Measurements from ENCODE around the gene NDUFB4.

The NDUFB4 gene

GRCh38 chr3:120587332-120587975 is 8.7 kb upstream of the NDUFB4 start (continued):
- TF ChIP-seq TSHZ2 (CRISPR knock-in tag; IDR thresholded peaks at IDR 0.05) (no peak), ZNF70 (CRISPR knock-in tag; IDR thresholded peaks at IDR 0.05) (no peak), TCF4 (CRISPR knock-in tag; IDR thresholded peaks at IDR 0.05; ENCODE audit: borderline replicate concordance) (no peak), ISL1 (CRISPR knock-in tag; IDR thresholded peaks at IDR 0.05) (no peak), POU6F1 (CRISPR knock-in tag; IDR thresholded peaks at IDR 0.05; ENCODE audit: borderline replicate concordance, low read depth) (no peak), ZFP30 (CRISPR knock-in tag; IDR thresholded peaks at IDR 0.05) (no peak)

- ATAC-seq: no peak
Measured at GRCh38 chr3:120595788-120596115, 384 bp upstream of the NDUFB4 start.

More at GRCh38 chr3:120595788-120596115, 384 bp upstream of the NDUFB4 start:
- TF ChIP-seq ZNF565 (CRISPR knock-in tag; conservative IDR thresholded peaks at IDR 0.05; ENCODE audit: low read depth) (no peak), OSR1 (CRISPR knock-in tag; IDR thresholded peaks at IDR 0.05) (no peak), ZNF70 (CRISPR knock-in tag; IDR thresholded peaks at IDR 0.05) (no peak), GLIS3 (CRISPR knock-in tag; IDR thresholded peaks at IDR 0.05) (no peak), TSHZ2 (CRISPR knock-in tag; IDR thresholded peaks at IDR 0.05) (no peak), ZC3H10 (CRISPR knock-in tag; IDR thresholded peaks at IDR 0.05) (no peak), SNAI2 (CRISPR knock-in tag; IDR thresholded peaks at IDR 0.05) (no peak), ZFP3 (CRISPR knock-in tag; IDR thresholded peaks at IDR 0.05) (no peak), ZFP30 (CRISPR knock-in tag; IDR thresholded peaks at IDR 0.05) (no peak), PPARA (CRISPR knock-in tag; IDR thresholded peaks at IDR 0.05; ENCODE audit: borderline replicate concordance) (no peak), CSDC2 (CRISPR knock-in tag; IDR thresholded peaks at IDR 0.05) (no peak), ESRRG (CRISPR knock-in tag; IDR thresholded peaks at IDR 0.05) (no peak), ZNF8 (CRISPR knock-in tag; IDR thresholded peaks at IDR 0.05) (no peak), BACH2 (CRISPR knock-in tag; IDR thresholded peaks at IDR 0.05; ENCODE audit: borderline replicate concordance) (no peak), RARB (CRISPR knock-in tag; IDR thresholded peaks at IDR 0.05) (no peak), ARNTL (CRISPR knock-in tag; IDR thresholded peaks at IDR 0.05; ENCODE audit: borderline replicate concordance, low read depth) (no peak), POU6F1 (CRISPR knock-in tag; IDR thresholded peaks at IDR 0.05; ENCODE audit: borderline replicate concordance, low read depth) (no peak)
- TF ChIP-seq, protein P1, sequence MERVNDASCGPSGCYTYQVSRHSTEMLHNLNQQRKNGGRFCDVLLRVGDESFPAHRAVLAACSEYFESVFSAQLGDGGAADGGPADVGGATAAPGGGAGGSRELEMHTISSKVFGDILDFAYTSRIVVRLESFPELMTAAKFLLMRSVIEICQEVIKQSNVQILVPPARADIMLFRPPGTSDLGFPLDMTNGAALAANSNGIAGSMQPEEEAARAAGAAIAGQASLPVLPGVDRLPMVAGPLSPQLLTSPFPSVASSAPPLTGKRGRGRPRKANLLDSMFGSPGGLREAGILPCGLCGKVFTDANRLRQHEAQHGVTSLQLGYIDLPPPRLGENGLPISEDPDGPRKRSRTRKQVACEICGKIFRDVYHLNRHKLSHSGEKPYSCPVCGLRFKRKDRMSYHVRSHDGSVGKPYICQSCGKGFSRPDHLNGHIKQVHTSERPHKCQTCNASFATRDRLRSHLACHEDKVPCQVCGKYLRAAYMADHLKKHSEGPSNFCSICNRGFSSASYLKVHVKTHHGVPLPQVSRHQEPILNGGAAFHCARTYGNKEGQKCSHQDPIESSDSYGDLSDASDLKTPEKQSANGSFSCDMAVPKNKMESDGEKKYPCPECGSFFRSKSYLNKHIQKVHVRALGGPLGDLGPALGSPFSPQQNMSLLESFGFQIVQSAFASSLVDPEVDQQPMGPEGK (CRISPR knock-in tag; IDR thresholded peaks at IDR 0.05; ENCODE audit: borderline replicate concordance): no peak

All from SK-N-SH treated with all-trans-retinoic acid at 6 μM for 48 hours (cell line).